AG09309 (cell line): ENCODE data around the gene SLC9A7.

ENCODE experiments used
- DNase-seq: peaks from one replicate; pipeline ENCODE4 v3.0.0-alpha.2; 2010; ENCODE audit warnings: low read depth
- H3K4me3 ChIP-seq: 2 replicates; pipeline ENCODE4 v1.5.1; 2011; ENCODE audit warnings: mild to moderate bottlenecking, low read depth, low read length, moderate library complexity; ENCODE audit not compliant: control insufficient read depth
- CTCF ChIP-seq: IDR thresholded peaks from 2 replicates; pipeline ENCODE4 v1.5.1; 2011; ENCODE audit warnings: mild to moderate bottlenecking, low read depth, low read length, inconsistent platforms; ENCODE audit not compliant: insufficient read depth, control insufficient read depth; ENCODE audit errors: missing control alignments

SLC9A7 gene

DNA sequence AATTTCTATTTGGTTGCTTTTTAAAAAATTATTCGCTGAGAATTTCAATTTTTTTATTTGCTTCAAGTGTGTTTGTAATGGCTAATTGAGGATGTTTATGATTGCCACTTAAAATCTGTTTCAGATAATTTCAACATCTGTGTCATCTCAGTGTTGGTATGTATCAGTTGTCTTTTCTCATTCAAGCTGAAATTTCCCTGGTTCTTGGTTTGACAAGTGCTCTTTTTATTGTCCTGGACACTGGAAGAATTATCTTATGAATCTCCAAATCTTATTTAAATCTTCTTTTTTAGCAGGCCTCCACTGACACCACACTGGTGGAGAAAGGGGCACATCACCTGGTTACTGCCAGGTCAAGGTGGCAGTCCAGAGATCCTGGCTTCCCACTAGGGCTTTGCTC, 163.8 kb downstream of the SLC9A7 start:
- TF ChIP-seq CTCF, result no peak
- H3K4me3 ChIP-seq, result no peak overlapping the region
- no peak for DNase-seq

DNA sequence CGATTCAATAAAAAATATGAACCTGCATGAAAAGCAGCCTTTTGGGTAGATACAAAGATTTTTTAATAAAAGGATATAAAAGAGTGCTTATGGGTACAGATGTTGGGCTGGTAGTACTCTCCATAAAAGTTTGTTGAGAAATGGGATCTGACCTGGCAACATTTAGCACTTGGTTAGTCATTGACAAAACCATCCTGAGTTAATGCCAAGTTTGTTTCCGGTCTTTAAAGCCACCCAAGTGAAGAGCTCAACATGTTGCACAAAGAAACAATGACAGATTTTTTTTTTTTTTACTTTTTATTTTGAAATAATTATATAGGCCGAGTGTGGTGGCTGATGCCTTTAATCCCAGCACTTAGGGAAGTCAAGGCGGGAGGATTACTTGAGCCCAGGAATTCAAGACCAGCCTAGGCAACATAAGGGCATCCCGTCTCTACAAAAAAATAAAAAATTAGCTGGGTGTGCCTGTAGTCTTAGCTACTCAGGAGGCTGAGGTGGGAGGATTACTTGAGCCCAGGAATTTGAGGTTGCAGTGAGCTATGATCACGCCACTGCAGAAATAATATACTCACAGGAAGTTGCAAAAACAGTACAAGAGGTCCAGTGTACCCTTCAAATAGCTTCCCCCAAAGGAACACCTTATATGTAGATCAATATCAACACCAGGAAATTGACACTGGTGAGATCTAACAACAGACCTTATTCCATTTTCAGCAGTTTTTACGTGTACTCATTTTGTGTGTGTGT, 168.8 kb downstream of the SLC9A7 start:
- peak; percentile 57 for DNase-seq
- H3K4me3 ChIP-seq, result no peak overlapping the region
- TF ChIP-seq CTCF, result no peak

DNA sequence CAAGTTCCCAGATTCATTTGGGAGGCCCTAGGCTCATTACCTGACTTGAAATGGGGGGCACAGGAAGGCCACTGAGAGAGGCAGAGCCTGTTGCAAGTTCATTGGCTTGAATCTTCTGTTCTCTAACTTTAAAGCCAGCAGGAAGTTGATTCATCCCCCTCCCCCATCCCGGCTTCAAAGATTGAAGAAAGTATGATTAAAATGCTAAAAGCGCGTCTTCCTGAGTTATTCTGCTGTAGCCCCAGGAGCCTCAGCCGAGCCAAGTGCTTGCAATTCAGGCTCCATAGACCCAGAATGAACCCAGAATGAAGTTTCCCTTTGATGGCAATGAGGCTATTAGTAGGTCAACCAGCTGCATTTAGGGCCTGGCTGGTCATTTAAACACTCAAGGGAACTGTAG, 170.7 kb downstream of the SLC9A7 start:
- H3K4me3 ChIP-seq, result no peak overlapping the region
- no peak for TF ChIP-seq CTCF
- no peak for DNase-seq

- no peak for TF ChIP-seq CTCF
- no peak for DNase-seq
- H3K4me3 ChIP-seq, result no peak overlapping the region
These were observed 171.2 kb downstream of the SLC9A7 start for GRCh38 chrX:46587753-46588171.

DNA sequence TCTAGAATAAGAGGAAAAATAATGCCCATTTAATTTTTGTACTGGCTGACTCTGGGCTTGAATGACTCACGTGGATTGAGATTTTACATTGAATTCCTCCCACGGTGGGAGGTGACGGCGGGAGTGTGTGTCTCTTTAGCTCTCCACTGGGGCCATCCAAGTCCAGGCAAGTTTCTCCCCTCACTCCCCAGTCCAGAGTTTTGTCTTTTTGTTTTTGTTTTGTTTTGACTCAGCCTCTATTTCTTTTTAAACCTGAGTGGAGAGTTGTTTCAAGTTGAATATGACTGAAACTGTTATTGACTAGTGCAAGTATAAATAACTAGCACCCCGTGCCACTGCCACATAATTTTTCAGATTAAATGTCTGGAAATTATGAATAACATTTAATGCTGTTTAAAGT, 171.8 kb downstream of the SLC9A7 start:
- no peak for TF ChIP-seq CTCF
- no peak overlapping the region for H3K4me3 ChIP-seq
- DNase-seq, result no peak

DNA sequence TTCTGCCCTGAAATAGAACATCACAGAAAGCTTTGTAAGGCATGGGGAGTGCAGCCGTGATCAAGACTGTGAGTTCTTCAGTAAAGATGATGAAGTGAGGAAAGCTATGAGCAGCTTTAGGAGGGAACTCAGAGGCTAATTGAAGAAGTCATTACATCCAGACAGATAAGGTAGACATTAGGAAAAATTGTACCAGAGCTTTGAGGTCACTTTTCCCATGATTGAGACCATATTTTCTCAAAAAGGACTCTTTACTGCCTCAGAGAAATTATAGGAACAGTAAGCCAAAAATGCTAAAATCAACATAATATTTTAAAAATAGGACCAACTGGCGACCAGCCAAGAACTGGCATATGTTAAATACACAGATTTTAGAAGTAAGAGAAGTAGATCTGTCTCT, 174.2 kb downstream of the SLC9A7 start:
- no peak for DNase-seq
- no peak for TF ChIP-seq CTCF
- no peak overlapping the region for H3K4me3 ChIP-seq
